HG03571 (cell line): Measurements from ENCODE around the gene SSPN.

Experiments
- ATAC-seq: cut with Tn5 transposase; IDR thresholded peaks from one replicate; pipeline ENCODE4 v1.9.1; 2021; ENCODE audit not compliant: unreplicated experiment

The SSPN gene

GRCh38 chr12:26255893-26256645, 60.7 kb downstream of the SSPN start:
- ATAC-seq: no peak

- ATAC-seq: no peak
Observed at GRCh38 chr12:26264215-26264838, 69.0 kb downstream of the SSPN start.

GRCh38 chr12:26265606-26266005, 70.2 kb downstream of the SSPN start:
- no peak for ATAC-seq

- ATAC-seq: no peak
Observed at GRCh38 chr12:26266881-26267280, 71.5 kb downstream of the SSPN start.

GRCh38 chr12:26268841-26269561, 73.6 kb downstream of the SSPN start:
- no peak for ATAC-seq

- ATAC-seq: no peak
Observed at GRCh38 chr12:26269562-26270284, 74.3 kb downstream of the SSPN start.

- ATAC-seq: no peak
Observed at GRCh38 chr12:26271024-26271423, 75.7 kb downstream of the SSPN start.

GRCh38 chr12:26271889-26272492, 76.6 kb downstream of the SSPN start:
- no peak for ATAC-seq

GRCh38 chr12:26272851-26273250, 77.5 kb downstream of the SSPN start:
- ATAC-seq: no peak

- ATAC-seq: no peak
Observed at GRCh38 chr12:26273811-26274210, 78.4 kb downstream of the SSPN start.

- peak; percentile 92 for ATAC-seq
Observed at GRCh38 chr12:26274441-26275312, 79.3 kb downstream of the SSPN start.

- ATAC-seq: no peak
Observed at GRCh38 chr12:26275313-26276131, 80.1 kb downstream of the SSPN start.

GRCh38 chr12:26276709-26277108, 81.3 kb downstream of the SSPN start:
- ATAC-seq: no peak

- ATAC-seq: no peak
Observed at GRCh38 chr12:26277506-26278246, 82.3 kb downstream of the SSPN start.

- ATAC-seq: no peak
Observed at GRCh38 chr12:26278266-26278665, 82.9 kb downstream of the SSPN start.

- ATAC-seq: no peak
Observed at GRCh38 chr12:26278666-26279065, 83.3 kb downstream of the SSPN start.

GRCh38 chr12:26279091-26279490, 83.7 kb downstream of the SSPN start:
- no peak for ATAC-seq

- no peak for ATAC-seq
Observed at GRCh38 chr12:26279908-26280307, 84.5 kb downstream of the SSPN start.
